ENCODE measurements around the gene FBXL12.

FBXL12 gene

DNA sequence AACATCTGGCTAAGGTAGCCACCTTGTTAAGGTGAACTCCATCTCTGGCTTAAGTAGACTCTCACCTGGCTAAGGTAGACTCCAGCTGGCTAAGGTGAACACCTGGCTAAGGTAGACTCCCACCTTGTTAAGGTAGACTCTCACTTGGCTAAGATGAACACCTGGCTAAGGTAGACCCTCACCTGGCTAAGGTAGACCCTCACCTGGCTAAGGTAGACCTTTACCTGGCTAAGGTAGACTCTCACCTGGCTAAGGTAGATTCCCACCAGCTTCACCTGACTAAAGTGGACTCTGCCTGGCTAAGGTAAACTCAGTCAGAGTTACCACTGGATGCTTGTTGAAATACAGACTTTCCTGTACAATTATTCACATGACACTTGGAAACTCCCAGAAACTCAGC lies 39.9 kb upstream of the FBXL12 start:
- in situ Hi-C loops (cut with MboI; ENCODE audit: low sequenced_read_pairs, unreplicated experiment), result no loop called here
- TF ChIP-seq, protein P1, sequence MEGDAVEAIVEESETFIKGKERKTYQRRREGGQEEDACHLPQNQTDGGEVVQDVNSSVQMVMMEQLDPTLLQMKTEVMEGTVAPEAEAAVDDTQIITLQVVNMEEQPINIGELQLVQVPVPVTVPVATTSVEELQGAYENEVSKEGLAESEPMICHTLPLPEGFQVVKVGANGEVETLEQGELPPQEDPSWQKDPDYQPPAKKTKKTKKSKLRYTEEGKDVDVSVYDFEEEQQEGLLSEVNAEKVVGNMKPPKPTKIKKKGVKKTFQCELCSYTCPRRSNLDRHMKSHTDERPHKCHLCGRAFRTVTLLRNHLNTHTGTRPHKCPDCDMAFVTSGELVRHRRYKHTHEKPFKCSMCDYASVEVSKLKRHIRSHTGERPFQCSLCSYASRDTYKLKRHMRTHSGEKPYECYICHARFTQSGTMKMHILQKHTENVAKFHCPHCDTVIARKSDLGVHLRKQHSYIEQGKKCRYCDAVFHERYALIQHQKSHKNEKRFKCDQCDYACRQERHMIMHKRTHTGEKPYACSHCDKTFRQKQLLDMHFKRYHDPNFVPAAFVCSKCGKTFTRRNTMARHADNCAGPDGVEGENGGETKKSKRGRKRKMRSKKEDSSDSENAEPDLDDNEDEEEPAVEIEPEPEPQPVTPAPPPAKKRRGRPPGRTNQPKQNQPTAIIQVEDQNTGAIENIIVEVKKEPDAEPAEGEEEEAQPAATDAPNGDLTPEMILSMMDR (IDR thresholded peaks at IDR 0.05; ENCODE audit: borderline replicate concordance, control extremely low read depth, extremely low read depth, insufficient read depth, missing control alignments), result peak; percentile 7
- DNase-seq (ENCODE audit: low spot score), result no peak

DNA sequence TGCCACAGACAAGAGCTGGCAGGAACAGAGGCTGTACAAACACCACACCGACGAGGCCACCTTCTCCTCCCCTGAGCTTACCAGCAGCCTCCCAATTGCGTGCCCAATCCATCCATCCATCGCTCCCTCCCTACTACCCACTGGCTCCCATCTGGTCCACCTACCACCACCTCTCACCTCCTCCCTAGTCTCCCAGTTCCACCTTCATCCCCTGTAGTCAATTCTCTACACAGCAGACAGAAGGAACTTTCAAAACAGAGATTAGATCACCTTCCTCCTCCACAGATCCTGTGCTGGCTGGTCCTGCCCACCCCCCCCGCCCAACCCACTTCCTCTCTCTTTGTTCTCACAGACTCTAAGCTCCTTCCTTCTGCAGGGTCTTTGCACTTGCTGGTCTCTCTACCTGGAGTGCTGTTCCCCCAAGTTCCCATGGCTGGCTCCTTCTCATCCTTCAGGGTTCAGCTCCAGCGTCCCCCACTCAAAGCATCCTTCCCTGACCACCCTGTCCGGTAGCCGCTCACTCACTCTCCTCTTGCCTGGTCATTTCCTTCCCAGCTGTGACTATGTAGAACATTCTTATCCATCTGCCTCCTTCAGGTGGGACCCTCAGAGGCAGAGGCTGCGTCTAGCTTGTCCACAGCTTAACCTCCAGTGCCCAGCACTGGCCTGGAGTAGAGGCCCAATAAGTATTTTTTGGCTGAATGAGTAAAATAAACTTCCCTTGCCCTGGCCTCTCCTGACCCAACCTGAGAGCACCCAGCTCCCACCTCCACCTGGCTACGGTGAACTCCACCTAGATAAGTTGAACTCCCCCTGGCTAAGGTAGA lies 39.3 kb upstream of the FBXL12 start:
- in situ Hi-C loops (cut with MboI; ENCODE audit: low sequenced_read_pairs, unreplicated experiment), result no loop called here
- TF ChIP-seq, protein P1 (IDR thresholded peaks at IDR 0.05; ENCODE audit: borderline replicate concordance, control extremely low read depth, extremely low read depth, insufficient read depth, missing control alignments), result no peak
- peak; percentile 81 for DNase-seq (ENCODE audit: low spot score)

DNA sequence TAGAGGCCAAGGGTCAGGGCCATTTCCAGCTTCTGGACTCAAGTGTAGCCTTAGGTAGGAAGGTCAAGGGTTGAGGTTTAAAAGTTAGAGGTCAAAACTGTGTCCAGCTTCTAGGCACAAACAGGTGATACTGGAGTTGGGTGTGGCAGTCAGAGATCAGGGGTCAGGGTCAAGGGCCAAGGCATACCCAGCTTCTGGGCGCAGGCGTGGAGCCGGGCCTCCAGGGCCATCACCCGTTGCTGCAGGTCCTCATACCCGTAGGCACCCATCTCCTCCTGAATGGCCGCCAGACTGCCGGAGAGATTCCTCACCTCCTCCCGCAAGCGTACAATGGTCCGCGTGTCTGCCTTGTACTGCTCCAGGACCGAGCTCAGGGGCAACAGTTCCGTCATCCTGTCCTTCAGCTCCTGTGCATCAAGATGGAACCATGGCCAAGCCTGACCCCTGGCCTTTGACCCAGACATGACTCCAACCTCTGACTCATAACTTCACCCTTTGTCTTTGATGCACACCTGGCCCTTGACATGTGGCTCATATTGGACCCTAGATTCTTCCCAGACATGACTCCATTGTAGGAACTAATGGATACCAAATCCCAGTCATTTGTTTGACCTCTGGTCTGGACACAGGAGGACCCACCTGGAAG lies 38.3 kb upstream of the FBXL12 start:
- TF ChIP-seq, protein P1 (IDR thresholded peaks at IDR 0.05; ENCODE audit: borderline replicate concordance, control extremely low read depth, extremely low read depth, insufficient read depth, missing control alignments), result no peak
- in situ Hi-C loops (cut with MboI; ENCODE audit: low sequenced_read_pairs, unreplicated experiment), result no loop called here
- DNase-seq (ENCODE audit: low spot score), result no peak

DNA sequence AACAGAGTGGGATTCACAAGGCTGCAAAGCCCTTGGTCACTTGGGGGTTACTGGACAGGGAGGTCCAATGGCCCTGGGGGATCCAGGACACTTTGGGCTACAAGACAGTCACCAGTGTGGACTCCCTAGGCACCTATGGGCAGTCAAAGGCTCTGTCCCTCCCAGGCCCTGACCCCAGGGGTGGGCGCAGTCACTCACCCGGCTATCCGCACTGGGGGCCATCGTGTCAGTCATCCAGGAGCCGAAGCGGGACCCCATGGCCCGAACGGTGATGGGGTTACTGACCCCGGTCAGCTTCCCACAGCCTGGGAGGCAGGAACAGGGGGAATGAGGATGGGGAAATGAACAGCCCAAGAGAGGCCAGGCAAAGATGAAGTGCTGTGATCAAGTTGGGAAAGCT lies 37.7 kb upstream of the FBXL12 start:
- TF ChIP-seq, protein P1 (IDR thresholded peaks at IDR 0.05; ENCODE audit: borderline replicate concordance, control extremely low read depth, extremely low read depth, insufficient read depth, missing control alignments), result no peak
- DNase-seq (ENCODE audit: low spot score), result no peak
- in situ Hi-C loops (cut with MboI; ENCODE audit: low sequenced_read_pairs, unreplicated experiment), result no loop called here

DNA sequence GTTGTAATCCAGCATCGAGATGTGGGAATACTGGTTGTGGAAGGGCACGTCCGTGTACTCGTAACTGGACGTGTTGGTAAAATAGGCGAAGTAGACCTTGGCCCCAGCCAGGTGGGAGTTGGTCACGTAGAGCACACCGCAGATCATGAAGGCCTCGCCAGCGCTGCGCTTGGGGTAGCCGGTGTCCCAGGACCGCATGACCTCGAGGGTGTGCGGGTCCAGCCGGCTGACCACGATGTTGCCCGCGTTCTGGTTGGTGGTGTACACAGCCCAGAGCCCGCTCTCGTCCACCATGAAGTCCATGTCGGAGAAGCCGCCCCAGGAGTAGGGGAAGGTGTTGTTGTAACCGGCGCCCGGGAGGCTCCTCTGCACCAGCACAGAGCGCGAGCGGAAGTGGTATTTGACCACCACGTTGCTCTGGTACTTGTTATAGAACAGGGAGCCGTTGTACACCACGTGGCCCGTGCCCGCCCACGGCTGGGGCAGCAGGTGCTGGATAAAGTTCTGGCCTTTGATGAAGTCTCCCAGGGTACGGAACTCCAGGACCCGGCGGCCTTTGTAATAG lies 35.5 kb upstream of the FBXL12 start:
- in situ Hi-C loops (cut with MboI; ENCODE audit: low sequenced_read_pairs, unreplicated experiment), result no loop called here
- TF ChIP-seq, protein P1 (IDR thresholded peaks at IDR 0.05; ENCODE audit: borderline replicate concordance, control extremely low read depth, extremely low read depth, insufficient read depth, missing control alignments), result no peak
- DNase-seq (ENCODE audit: low spot score), result no peak

DNA sequence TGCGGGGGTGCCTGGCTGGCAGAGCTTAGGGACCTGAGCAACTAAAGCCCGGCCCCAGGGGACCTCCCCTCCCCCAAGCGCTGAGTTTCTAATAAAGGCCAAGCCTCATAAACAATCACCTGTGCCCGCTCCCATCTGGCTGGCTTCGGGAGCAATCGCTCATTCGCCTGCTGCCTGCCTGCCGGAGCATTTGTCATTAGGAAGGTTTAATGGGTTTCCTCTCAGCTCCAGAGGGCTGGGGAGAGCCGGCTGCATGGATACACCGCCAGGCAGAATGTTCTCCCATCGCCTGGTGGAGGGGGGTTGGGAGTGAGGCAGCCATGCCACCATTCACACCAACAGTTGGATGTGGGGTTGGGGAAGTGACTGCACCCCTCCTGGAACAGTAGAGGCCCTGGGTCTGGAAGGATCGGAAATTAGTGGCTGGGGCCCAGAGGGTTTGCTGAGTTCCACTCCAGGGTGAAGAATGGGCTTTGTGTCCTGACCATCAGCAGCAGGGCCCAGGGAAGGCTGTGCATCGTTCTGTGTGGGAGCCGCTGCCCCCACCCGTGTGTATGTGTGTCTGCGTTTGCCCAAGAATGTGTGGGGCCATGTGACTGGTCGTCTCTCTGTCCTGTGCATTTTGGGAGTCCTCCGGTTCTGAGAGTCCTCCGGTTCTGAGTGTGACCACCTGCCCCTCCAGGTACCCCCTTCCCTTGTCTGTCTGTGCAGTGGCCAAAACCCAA lies 31.5 kb upstream of the FBXL12 start:
- DNase-seq (ENCODE audit: low spot score), result no peak
- in situ Hi-C loops (cut with MboI; ENCODE audit: low sequenced_read_pairs, unreplicated experiment), result no loop called here
- TF ChIP-seq, protein P1 (IDR thresholded peaks at IDR 0.05; ENCODE audit: borderline replicate concordance, control extremely low read depth, extremely low read depth, insufficient read depth, missing control alignments), result no peak

Measured in GM13976 (cell line).